ENCODE data around the gene RAB6A.

The RAB6A gene

DNA sequence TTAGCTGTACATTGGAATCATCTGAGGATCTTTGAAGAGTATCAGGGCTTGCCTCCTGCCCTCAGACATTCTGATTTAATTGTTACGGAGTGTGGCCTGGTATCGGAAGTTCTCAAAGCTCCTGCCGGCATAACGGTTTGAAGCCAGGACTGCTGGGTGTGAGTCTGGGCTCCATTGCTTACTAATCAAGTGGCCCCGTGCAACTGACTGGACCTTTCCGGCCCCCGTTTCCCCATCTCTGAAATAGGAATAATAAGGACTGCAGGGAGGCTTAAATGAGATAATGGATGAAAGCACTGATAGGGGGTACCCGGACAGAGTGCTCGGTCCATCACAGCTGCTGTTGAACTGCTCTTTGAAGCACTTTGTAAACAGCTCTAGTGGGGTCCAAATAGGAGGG is 112.8 kb downstream of the RAB6A start:
- TF ChIP-seq, protein P1, sequence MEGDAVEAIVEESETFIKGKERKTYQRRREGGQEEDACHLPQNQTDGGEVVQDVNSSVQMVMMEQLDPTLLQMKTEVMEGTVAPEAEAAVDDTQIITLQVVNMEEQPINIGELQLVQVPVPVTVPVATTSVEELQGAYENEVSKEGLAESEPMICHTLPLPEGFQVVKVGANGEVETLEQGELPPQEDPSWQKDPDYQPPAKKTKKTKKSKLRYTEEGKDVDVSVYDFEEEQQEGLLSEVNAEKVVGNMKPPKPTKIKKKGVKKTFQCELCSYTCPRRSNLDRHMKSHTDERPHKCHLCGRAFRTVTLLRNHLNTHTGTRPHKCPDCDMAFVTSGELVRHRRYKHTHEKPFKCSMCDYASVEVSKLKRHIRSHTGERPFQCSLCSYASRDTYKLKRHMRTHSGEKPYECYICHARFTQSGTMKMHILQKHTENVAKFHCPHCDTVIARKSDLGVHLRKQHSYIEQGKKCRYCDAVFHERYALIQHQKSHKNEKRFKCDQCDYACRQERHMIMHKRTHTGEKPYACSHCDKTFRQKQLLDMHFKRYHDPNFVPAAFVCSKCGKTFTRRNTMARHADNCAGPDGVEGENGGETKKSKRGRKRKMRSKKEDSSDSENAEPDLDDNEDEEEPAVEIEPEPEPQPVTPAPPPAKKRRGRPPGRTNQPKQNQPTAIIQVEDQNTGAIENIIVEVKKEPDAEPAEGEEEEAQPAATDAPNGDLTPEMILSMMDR (IDR thresholded peaks at IDR 0.05) = no peak

DNA sequence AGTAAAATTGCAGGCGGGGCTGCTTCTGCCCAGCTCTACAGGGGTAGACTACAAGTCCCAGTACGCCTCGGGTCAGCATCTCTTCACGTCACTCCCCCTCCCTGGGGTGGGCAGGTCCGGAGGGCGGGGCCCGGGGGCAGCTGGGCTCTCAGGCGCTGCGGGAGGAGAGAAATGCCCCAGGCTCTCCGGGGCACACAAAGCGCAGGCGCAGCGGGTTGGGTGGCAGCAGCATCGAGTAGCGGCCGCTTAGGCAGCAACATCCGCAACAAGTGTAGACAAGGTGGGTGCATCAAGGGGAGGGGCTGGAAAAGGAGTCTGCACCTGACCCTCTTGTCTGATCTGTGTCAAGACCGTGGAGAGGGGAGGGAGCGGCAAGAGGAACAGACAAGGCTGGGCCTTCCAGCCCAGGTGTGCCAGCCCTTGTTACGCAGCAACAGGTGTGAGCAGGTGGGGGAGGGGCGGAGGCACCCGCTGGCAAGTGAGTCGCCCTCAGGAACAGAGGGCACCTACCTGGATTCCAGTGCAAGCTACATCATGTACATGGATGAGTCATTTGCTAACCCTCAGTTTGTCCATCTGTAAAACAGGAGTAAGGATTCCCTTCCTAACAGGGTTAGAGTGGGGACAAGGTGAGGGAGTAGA is 113.3 kb downstream of the RAB6A start:
- TF ChIP-seq, protein P1 (IDR thresholded peaks at IDR 0.05) = no peak

DNA sequence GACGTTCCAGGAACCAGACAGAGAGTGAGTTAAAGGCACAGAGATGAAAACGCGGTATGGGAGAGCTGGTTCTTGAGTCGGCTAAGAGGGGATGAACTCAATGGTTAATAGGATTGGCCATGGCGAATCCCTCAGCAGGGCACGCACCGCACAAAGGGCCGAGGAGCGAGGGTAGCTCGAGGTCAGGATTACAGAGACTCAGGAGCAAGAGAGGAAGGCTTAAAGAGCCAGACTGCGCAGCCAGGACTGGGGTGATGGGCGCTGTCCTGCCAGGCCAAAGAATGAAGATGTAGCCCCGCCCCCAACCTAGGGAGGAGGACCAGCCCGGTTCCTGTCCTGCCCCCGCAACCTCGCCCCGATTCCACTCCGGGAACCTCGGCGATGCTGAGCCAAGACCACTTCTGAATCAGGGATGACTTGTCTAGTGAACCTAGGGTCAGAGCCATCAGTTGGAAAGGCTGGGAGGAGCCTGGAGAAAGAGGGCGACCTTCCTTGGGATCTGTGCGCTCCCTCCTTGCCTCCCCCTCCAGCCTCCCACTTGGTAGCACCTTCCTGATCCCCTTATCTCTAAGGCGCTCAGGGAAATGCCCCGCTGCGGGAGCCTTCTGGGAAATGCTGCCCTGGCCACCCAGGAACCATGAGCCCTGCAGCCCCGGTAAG is 114.8 kb downstream of the RAB6A start, which contains the start of gene PLEKHB1:
Gene PLEKHB1 (plus strand): TSS at position 610 of the 660 bp plus-strand sequence. CDS start 28 bp downstream, at position 638.
- TF ChIP-seq, protein P1 (IDR thresholded peaks at IDR 0.05) = no peak

DNA sequence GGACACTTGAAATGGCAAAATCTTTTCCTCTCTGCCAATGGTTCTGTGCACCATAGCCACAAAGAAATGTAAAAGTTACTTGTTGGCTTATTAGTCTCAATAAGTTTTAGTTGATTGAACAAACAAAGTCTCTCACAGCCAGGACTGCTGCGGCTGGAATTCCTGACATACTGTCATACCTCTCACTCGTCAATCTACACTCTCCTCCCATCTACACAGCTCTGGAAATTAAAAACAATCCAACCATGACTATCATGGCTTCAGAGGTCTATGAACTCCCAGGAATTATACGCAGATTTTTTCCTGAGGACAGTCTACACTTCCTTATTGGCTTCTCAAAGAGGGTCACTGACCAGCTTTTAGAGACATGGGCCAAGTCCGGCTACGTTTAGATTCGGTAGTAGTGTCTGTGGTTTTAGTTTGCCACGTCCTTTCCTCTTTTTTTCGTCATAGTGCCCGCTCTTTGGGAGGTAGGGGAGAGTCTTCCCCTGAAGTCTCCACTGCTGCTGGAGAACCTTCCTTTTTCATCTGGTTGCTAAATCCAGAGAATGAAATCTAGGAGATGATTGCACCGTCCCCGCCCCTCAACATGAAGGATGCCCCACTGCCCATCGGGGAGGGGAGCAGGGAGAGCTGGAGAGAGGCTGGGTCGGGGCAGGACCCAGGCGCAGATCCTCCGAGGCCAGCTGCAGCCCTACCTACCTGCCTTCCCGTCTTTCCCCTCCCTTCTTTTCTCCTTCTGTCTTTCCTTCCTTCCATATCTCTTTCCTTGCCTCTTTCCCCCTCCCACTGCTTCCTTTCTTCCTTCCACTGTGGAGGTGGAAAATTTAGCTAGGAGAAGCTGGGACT is 115.5 kb downstream of the RAB6A start:
- TF ChIP-seq, protein P1 (IDR thresholded peaks at IDR 0.05) = no peak

DNA sequence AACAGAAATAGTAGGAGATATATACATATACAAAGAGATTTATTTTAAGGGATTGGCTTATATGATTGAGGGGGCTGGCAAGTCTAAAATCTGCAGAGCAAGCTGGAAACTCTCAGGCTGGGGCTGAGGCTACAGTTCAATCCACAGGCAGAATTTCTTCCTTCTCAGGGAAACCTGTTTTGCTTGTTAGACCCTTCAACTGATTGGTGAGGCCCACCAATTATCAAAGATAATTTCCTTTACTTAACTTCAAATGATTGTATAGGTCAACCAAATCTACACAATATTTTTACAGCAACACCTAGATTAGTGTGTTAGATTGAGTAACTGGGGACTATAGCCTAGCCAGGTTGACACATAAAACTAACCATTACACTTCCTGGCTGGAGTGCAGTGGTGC is 119.2 kb downstream of the RAB6A start:
- TF ChIP-seq, protein P1 (IDR thresholded peaks at IDR 0.05) = no peak

DNA sequence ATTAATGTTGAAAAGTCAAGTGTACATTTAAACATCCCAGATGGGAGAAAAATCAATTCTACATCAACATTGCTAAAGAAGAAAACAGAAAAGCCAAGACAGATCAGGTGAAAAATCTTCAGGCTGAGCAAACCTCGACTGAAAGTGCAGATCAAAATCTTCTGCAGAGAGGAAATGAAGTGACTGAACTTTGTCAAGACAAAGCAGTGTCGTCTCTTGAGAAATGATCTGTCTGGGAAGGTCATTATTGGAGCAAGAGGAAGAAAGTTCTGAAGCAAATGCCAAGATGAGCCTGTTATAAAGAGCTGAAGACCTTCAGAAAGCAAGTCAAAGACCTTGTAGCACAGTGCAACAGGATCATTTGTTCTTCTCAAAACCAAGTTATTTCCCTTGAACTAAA is 120.3 kb downstream of the RAB6A start:
- TF ChIP-seq, protein P1 (IDR thresholded peaks at IDR 0.05) = no peak

DNA sequence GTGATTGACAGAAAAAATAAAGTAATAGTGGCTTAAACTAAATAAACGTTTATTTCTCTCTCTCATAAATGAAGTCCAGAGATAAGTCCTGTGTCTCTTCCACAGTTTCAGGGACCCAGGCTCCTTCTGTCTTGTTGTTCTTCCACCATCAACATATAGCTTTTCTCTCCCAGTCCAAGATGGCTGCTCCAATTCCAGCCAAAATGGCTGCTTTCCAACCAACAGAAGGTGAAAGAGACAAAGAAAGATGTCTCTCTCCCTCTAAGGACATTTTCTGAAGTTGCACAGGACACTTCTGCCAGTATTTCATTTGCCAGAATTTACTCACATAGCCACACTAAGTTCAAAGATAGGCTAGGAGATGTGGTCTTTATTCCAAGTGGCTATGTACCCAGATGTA is 123.9 kb downstream of the RAB6A start:
- TF ChIP-seq, protein P1 (IDR thresholded peaks at IDR 0.05) = no peak
